PFSK-1 (cell line): ENCODE results near the gene PNLIPRP2.

Experiments
- FOXP2 ChIP-seq: optimal IDR thresholded peaks from 2 replicates; pipeline ENCODE3; 2011; ENCODE audit warnings: borderline replicate concordance, control low read depth, inconsistent platforms; ENCODE audit not compliant: insufficient read depth; ENCODE audit errors: extremely low read length, extremely low read depth
- POLR2AphosphoS5 ChIP-seq: IDR thresholded peaks from 2 replicates; pipeline ENCODE4 v1.6.1; 2012; ENCODE audit warnings: low read depth, mild to moderate bottlenecking, control low read depth, low read length, moderate library complexity
- SIN3A ChIP-seq: IDR thresholded peaks from 2 replicates; pipeline ENCODE4 v1.6.1; 2012; ENCODE audit warnings: mild to moderate bottlenecking, low read length, moderate library complexity, borderline replicate concordance; ENCODE audit not compliant: insufficient read depth

DNA sequence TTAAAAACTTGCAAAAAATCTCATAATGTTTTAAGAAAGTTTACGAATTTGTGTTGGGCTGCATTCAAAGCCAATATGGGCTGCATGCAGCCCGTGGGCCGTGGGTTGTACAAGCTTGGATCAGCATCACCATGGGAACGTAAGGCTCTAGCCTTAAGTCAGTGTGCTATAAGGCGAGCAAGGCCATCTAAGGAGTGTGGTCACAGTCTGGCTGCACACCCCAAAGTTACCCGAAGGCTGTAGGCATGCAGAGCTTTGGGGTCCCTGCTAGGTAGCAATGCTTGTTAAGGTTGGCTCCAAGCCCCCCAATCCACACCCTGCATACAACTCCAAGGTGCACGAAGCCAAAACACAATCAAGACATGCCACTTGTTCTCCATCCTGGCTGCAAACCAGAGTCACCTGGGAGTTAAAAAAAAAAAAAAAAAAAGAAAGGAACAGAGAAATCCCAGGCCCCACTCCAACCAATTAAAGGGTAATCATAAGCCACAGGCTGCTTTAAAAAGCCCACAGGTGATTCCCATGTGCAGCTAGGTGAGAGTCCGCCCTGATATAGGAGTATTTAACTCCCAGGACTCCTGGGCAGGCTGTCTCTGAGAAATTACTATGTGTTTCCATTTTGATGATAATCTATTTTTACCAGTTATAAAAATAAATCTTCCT, 8.5 kb upstream of the PNLIPRP2 start:
- TF ChIP-seq FOXP2 (no peak), SIN3A (no peak), POLR2AphosphoS5 (no peak)
